ENCODE results near the gene HEXIM2. TPM values are rescaled to one million over a fixed set of nuclear protein-coding genes. Genes with fewer than 3 reads are reported as not detected.

The HEXIM2 gene
- 10.5 to 17.7 TPM (median 15.0 TPM) in 5 replicates for total RNA-seq (2022; extraction: Qiagen RNA extraction)

GRCh38 chr17:45161288-45162024 is at the start of gene HEXIM2:
HEXIM2 (plus strand) TSS chr17:45161875; CDS start chr17:45162794, 919 bp downstream.

GRCh38 chr17:45132320-45132571 is 29.4 kb upstream of the HEXIM2 start, which contains the start of gene PLCD3:
PLCD3 (minus strand) TSS chr17:45132515; CDS start chr17:45132410, 105 bp downstream.

GRCh38 chr17:45135192-45135977 is 26.3 kb upstream of the HEXIM2 start, which contains the start of gene ACBD4:
ACBD4 (plus strand) TSS chr17:45135687; CDS start chr17:45136145, 458 bp downstream.

GRCh38 chr17:45148183-45149036 is 13.3 kb upstream of the HEXIM2 start, which contains the start of gene HEXIM1:
HEXIM1 (plus strand) TSS chr17:45148475; CDS start chr17:45149191, 716 bp downstream.

Other genes starting within 250 kb of the HEXIM2 start
- 0.37 to 0.66 TPM (median 0.61 TPM) in 5 replicates for gene GFAP, start 246.4 kb upstream of the HEXIM2 start, total RNA-seq (2022; extraction: Qiagen RNA extraction)
- 23.4 to 41.8 TPM (median 41.7 TPM) in 5 replicates for gene KIF18B, start 214.1 kb upstream of the HEXIM2 start, total RNA-seq (2022; extraction: Qiagen RNA extraction)
- 15.9 to 33.2 TPM (median 27.2 TPM) in 5 replicates for gene C1QL1, start 193.6 kb upstream of the HEXIM2 start, total RNA-seq (2022; extraction: Qiagen RNA extraction)
- gene DCAKD, start 110.2 kb upstream of the HEXIM2 start, total RNA-seq (2022; extraction: Qiagen RNA extraction), result 14.4 to 20.1 TPM (median 18.1 TPM) in 5 replicates
- gene NMT1, start 100.6 kb upstream of the HEXIM2 start, total RNA-seq (2022; extraction: Qiagen RNA extraction), result 225 to 369 TPM (median 244 TPM) in 5 replicates
- gene PLCD3, start 29.4 kb upstream of the HEXIM2 start, total RNA-seq (2022; extraction: Qiagen RNA extraction), result 124 to 185 TPM (median 158 TPM) in 5 replicates
- 6.3 to 8.0 TPM (median 6.8 TPM) in 5 replicates for gene ACBD4, start 26.2 kb upstream of the HEXIM2 start, total RNA-seq (2022; extraction: Qiagen RNA extraction)
- 39.3 to 50.1 TPM (median 45.0 TPM) in 5 replicates for gene HEXIM1, start 13.4 kb upstream of the HEXIM2 start, total RNA-seq (2022; extraction: Qiagen RNA extraction)
- 22.1 to 35.1 TPM (median 33.5 TPM) in 5 replicates for gene FMNL1, start 60.0 kb downstream of the HEXIM2 start, total RNA-seq (2022; extraction: Qiagen RNA extraction)
- 0.08 to 0.14 TPM (median 0.12 TPM) in 5 replicates for gene SPATA32, start 100.2 kb downstream of the HEXIM2 start, total RNA-seq (2022; extraction: Qiagen RNA extraction)
- 23.3 to 46.0 TPM (median 36.7 TPM) in 5 replicates for gene MAP3K14, start 155.1 kb downstream of the HEXIM2 start, total RNA-seq (2022; extraction: Qiagen RNA extraction)

Data from A549 treated with dexamethasone at 1 μM for 4 hours (cell line).